PC-3 (cell line): ENCODE data around the gene TUBA4A. TPM values are rescaled to one million over a fixed set of nuclear protein-coding genes. Genes with fewer than 3 reads are reported as not detected.
A peak's percentile ranks its signal among the peaks of the same experiment; 100 is the strongest.

Experiments used
- ATAC-seq: fragments of 200-7000 bp; cut with Tn5 transposase; 2 replicates; pipeline ENCODE4 v1.9.1; 2020; ENCODE audit warnings: mild to moderate bottlenecking, moderate library complexity
- BruUV-seq: library from RNA; stranded (reverse); fragments of 400-500 nt; replicated peaks from 2 replicates; lab custom pipeline; 2021; lab: Mats Ljungman, UMichigan
- CTCF ChIA-PET: fragments of 300-600 bp; sonication (Branson Sonifier 250); formaldehyde crosslinking; loops from one replicate; lab custom pipeline; 2022; ENCODE audit warnings: antibody characterized with exemption; lab: Charles Lee
- POLR2A ChIA-PET: fragments of 300-600 bp; sonication (Branson Sonifier 250); formaldehyde crosslinking; loops from one replicate; lab custom pipeline; 2022; ENCODE audit warnings: antibody characterized with exemption; ENCODE audit not compliant: unreplicated experiment; lab: Charles Lee
- DNase-seq: peaks from one replicate; pipeline ENCODE4 v3.0.0-alpha.2; 2015
- H2AFZ ChIP-seq: fragments of 300-600 bp; sonication (generic); 2 replicates; pipeline ENCODE4 v1.6.0; 2016; ENCODE audit warnings: antibody characterized with exemption, low read length
- H3F3A ChIP-seq: fragments of 300-600 bp; sonication (generic); one replicate; pipeline ENCODE4 v1.6.0; 2017; ENCODE audit warnings: antibody characterized with exemption, low read length, control low read depth, mild to moderate bottlenecking; ENCODE audit not compliant: unreplicated experiment
- H3K27ac ChIP-seq: fragments of 300-600 bp; sonication (generic); 2 replicates; pipeline ENCODE4 v1.5.1; 2016; ENCODE audit warnings: mild to moderate bottlenecking, low read length
- H3K27me3 ChIP-seq: fragments of 300-600 bp; sonication (generic); 2 replicates; pipeline ENCODE4 v1.6.1; 2016; ENCODE audit warnings: low read length, mixed read lengths
- H3K36me3 ChIP-seq: fragments of 300-600 bp; sonication (generic); 2 replicates; pipeline ENCODE4 v1.6.1; 2016; ENCODE audit warnings: low read depth, mixed run types, low read length, mixed read lengths
- H3K4me1 ChIP-seq: fragments of 300-600 bp; sonication (generic); 2 replicates; pipeline ENCODE4 v1.5.1; 2016; ENCODE audit warnings: low read length; ENCODE audit not compliant: insufficient read depth
- H3K4me2 ChIP-seq: fragments of 300-600 bp; sonication (generic); 2 replicates; pipeline ENCODE4 v1.6.0; 2016; ENCODE audit warnings: low read length
- H3K4me3 ChIP-seq: fragments of 300-600 bp; sonication (generic); 2 replicates; pipeline ENCODE4 v1.5.1; 2016; ENCODE audit warnings: mild to moderate bottlenecking, low read length, mixed read lengths
- H3K79me2 ChIP-seq: fragments of 300-600 bp; sonication (generic); 2 replicates; pipeline ENCODE4 v1.6.1; 2017; ENCODE audit warnings: low read length, mixed read lengths
- H3K9ac ChIP-seq: fragments of 300-600 bp; sonication (generic); 2 replicates; pipeline ENCODE4 v1.6.0; 2016; ENCODE audit warnings: mild to moderate bottlenecking, low read length
- H3K9me2 ChIP-seq: fragments of 300-600 bp; sonication (generic); replicated peaks from 2 replicates; pipeline ENCODE4 v1.6.1; 2016; ENCODE audit warnings: mixed run types, low read length, mixed read lengths
- H3K9me3 ChIP-seq: fragments of 300-600 bp; sonication (generic); 2 replicates; pipeline ENCODE4 v1.6.1; 2016; ENCODE audit warnings: low read length, mixed read lengths
- H4K20me1 ChIP-seq: fragments of 300-600 bp; sonication (generic); 2 replicates; pipeline ENCODE4 v1.6.1; 2016; ENCODE audit warnings: low read length, mixed read lengths
- EZH2 ChIP-seq: fragments of 300-600 bp; sonication (generic); IDR thresholded peaks from one replicate; pipeline ENCODE4 v1.6.1; 2017; ENCODE audit warnings: antibody characterized with exemption, mild to moderate bottlenecking, low read length; ENCODE audit not compliant: unreplicated experiment
- EZH2phosphoT487 ChIP-seq: fragments of 300-600 bp; sonication (generic); IDR thresholded peaks from 2 replicates; pipeline ENCODE4 v1.6.1; 2018; ENCODE audit warnings: mild to moderate bottlenecking, antibody characterized with exemption, low read length, borderline replicate concordance
- intact Hi-C: fragments of 100-400 bp; cut with micrococcal nuclease; formaldehyde crosslinking; loops from 2 replicates; pipeline ENCODE4 v1.9.0; 2023
- total RNA-seq: library from RNA; depleted of rRNA; stranded (reverse); fragments of >200 nt; gene quantifications from 2 replicates; pipeline ENCODE4 v1.2.3, GENCODE V29; 2014
- TF ChIP-seq, protein P1 (sequence below): fragments of 300-600 bp; sonication (generic); conservative IDR thresholded peaks from 2 replicates; pipeline ENCODE4 v1.5.1; 2017; ENCODE audit warnings: antibody characterized with exemption, low read depth, mild to moderate bottlenecking, low read length

TUBA4A gene
- total RNA-seq, 1 experiment from 2014 or later: 75.4 TPM

DNA sequence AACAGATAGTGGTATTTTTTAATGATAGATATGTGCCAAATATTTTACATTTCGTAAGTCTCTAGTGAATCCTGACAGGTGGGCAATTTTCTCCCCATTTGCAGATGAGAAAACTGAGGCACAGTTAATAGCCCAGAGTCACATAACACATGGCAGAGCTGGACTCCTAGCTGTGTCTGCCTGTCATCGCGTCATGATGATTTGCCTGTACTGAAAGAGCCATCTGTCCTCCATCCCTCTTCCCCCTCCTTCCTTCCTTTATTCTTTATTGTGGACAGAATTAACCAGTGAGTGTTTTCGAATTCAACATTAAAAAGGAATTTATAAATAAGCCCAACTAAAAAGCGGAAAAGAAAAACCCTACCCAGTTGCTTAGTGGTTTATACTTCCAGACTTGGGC lies 28.7 kb upstream of the TUBA4A start:
- ChIA-PET CTCF (no interaction called here), POLR2A (no interaction called here)
- TF ChIP-seq EZH2phosphoT487 (no peak), EZH2 (no peak)
- TF ChIP-seq, protein P1, sequence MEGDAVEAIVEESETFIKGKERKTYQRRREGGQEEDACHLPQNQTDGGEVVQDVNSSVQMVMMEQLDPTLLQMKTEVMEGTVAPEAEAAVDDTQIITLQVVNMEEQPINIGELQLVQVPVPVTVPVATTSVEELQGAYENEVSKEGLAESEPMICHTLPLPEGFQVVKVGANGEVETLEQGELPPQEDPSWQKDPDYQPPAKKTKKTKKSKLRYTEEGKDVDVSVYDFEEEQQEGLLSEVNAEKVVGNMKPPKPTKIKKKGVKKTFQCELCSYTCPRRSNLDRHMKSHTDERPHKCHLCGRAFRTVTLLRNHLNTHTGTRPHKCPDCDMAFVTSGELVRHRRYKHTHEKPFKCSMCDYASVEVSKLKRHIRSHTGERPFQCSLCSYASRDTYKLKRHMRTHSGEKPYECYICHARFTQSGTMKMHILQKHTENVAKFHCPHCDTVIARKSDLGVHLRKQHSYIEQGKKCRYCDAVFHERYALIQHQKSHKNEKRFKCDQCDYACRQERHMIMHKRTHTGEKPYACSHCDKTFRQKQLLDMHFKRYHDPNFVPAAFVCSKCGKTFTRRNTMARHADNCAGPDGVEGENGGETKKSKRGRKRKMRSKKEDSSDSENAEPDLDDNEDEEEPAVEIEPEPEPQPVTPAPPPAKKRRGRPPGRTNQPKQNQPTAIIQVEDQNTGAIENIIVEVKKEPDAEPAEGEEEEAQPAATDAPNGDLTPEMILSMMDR: no peak
- no peak overlapping the region for H3K27ac ChIP-seq
- intact Hi-C loops: no loop called here
- no peak overlapping the region for H3K4me3 ChIP-seq
- H3K4me1 ChIP-seq: peaks cover 23% of the 10 kb centered on the region
- no peaks in the 10 kb centered on the region for H3F3A ChIP-seq
- peaks cover 3% of the 10 kb centered on the region; the same call in 1 of the 2 replicates for H3K36me3 ChIP-seq
- H3K27me3 ChIP-seq: no peaks in the 10 kb centered on the region
- no peak overlapping the region for H3K4me2 ChIP-seq
- no peaks in the 10 kb centered on the region for H4K20me1 ChIP-seq
- no peak overlapping the region for H3K9ac ChIP-seq
- peaks cover 11% of the 10 kb centered on the region for H3K79me2 ChIP-seq
- ATAC-seq: no peak
- H3K9me3 ChIP-seq: no peaks in the 10 kb centered on the region
- no peak for DNase-seq
- no peaks in the 10 kb centered on the region for H3K9me2 ChIP-seq
- BruUV-seq: no TSS peak
- no peak overlapping the region for H2AFZ ChIP-seq

DNA sequence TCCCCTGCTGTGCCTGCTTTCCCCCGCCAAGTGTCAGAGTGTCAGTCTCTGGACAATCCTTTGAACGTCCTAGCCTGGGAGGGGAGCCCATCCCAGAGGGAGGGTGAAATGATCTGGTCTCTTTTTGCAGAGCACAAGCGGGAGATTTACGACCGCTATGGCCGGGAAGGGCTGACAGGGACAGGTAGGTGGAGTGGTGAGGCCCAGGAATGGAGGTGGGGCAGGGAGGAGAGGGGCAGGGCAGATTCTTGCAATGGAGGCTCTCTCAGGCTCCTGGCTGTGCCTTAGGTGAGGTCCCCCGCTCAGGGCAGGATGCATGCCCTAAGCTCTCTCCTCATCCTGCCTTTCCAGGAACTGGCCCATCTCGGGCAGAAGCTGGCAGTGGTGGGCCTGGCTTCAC lies 27.9 kb upstream of the TUBA4A start:
- Histone ChIP-seq H3K4me2 (no peak overlapping the region), H3K4me1 (peaks cover 24% of the 10 kb centered on the region), H3K36me3 (peaks cover 3% of the 10 kb centered on the region; the same call in 1 of the 2 replicates), H3K9me2 (no peaks in the 10 kb centered on the region), H3K9me3 (no peaks in the 10 kb centered on the region), H3K9ac (no peak overlapping the region), H3K79me2 (peaks cover 11% of the 10 kb centered on the region), H3F3A (no peaks in the 10 kb centered on the region), H3K27ac (no peak overlapping the region), H3K27me3 (no peaks in the 10 kb centered on the region), H3K4me3 (no peak overlapping the region), H4K20me1 (no peaks in the 10 kb centered on the region), H2AFZ (no peak overlapping the region)
- ATAC-seq (no peak), DNase-seq (no peak)
- no TSS peak for BruUV-seq
- POLR2A ChIA-PET: no interaction called here
- TF ChIP-seq, protein P1: no peak
- TF ChIP-seq EZH2phosphoT487: no peak
- TF ChIP-seq EZH2: no peak
- CTCF ChIA-PET: no interaction called here
- intact Hi-C loops: no loop called here

- no peak overlapping the region for H3K9ac ChIP-seq
- peaks cover 24% of the 10 kb centered on the region for H3K4me1 ChIP-seq
- H3K9me2 ChIP-seq: no peaks in the 10 kb centered on the region
- ChIA-PET CTCF (no interaction called here), POLR2A (no interaction called here)
- no peaks in the 10 kb centered on the region for H3K27me3 ChIP-seq
- H3K9me3 ChIP-seq: no peaks in the 10 kb centered on the region
- ATAC-seq: no peak
- H3K36me3 ChIP-seq: peaks cover 3% of the 10 kb centered on the region; the same call in 1 of the 2 replicates
- intact Hi-C loops: no loop called here
- no peaks in the 10 kb centered on the region for H3F3A ChIP-seq
- no peak overlapping the region for H3K4me3 ChIP-seq
- H3K4me2 ChIP-seq: peak overlapping the region; percentile 99; the same call in 1 of the 2 replicates
- H3K27ac ChIP-seq: no peak overlapping the region
- peaks cover 11% of the 10 kb centered on the region for H3K79me2 ChIP-seq
- BruUV-seq: TSS peak; percentile 39
- TF ChIP-seq, protein P1: no peak
- no peak for TF ChIP-seq EZH2
- TF ChIP-seq EZH2phosphoT487: no peak
- DNase-seq: no peak
- no peaks in the 10 kb centered on the region for H4K20me1 ChIP-seq
- no peak overlapping the region for H2AFZ ChIP-seq
These were observed 26.9 kb upstream of the TUBA4A start for GRCh38 chr2:219280651-219281050.
